Measurements from ENCODE around the gene P2RY13. TPM values are rescaled to one million over a fixed set of nuclear protein-coding genes. Genes with fewer than 3 reads are reported as not detected.

The P2RY13 gene
- total and polyA plus RNA-seq, 2 of the 4 experiments (the other 2 are of a cell fraction), result not detected

- no peaks in the 10 kb centered on the region for H3K36me3 ChIP-seq (ENCODE audit: control insufficient read depth, insufficient read depth, low read length)
- H2BK20ac ChIP-seq (ENCODE audit: low read depth, low read length), result peak within 1 kb of the TSS; percentile 32; the same call in 1 of the 2 replicates
- H3K56ac ChIP-seq (ENCODE audit: extremely low read depth, insufficient read depth, low read length), result no peak within 1 kb of the TSS
- ATAC-seq (ENCODE audit: low read depth) (no peak), DNase-seq (no peak)
- H3K18ac ChIP-seq (ENCODE audit: low read depth, low read length), result peak within 1 kb of the TSS; percentile 44
- no CpG with 5 or more reads among the region's 4 CpGs for WGBS, 2 experiments (ENCODE audit: extremely low coverage in 2 of 2, insufficient read length in 1 of 2)
- in situ Hi-C loops (cut with MboI; ENCODE audit: low sequenced_read_pairs) (loop anchor here (5.0 kb wide), 2 partner anchors 51 to 111 kb away; no protein-coding TSS in a partner anchor), intact Hi-C loops (cut with micrococcal nuclease) (no loop called here), dilution Hi-C loops (cut with HindIII; ENCODE audit: low sequenced_read_pairs, unreplicated experiment) (no loop called here)
- BruUV-seq (replicated peaks), result no TSS peak
- 0 out of 3 replicates have a peak within 1 kb of the TSS, but pooled peaks have one; percentile 49 for H2BK15ac ChIP-seq (ENCODE audit: low read depth, low read length)
- no peak within 1 kb of the TSS for H3K4me2 ChIP-seq (ENCODE audit: low read depth, low read length)
- H3K27ac ChIP-seq (ENCODE audit: insufficient read depth, low read length), result no peak within 1 kb of the TSS
- H2AFZ ChIP-seq (replicated peaks; ENCODE audit: low read length, poor library complexity), result no peak within 1 kb of the TSS
- H2BK5ac ChIP-seq (ENCODE audit: low read depth, low read length, poor library complexity, severe bottlenecking), result no peak within 1 kb of the TSS
- peaks cover 3% of the 10 kb centered on the region for H3K9me1 ChIP-seq (ENCODE audit: insufficient read depth, low read length)
- no peak for TF ChIP-seq MAZ (IDR thresholded peaks at IDR 0.05; ENCODE audit: borderline replicate concordance, low read depth, low read length)
- no peak for TF ChIP-seq MAFK (IDR thresholded peaks at IDR 0.05; ENCODE audit: low read depth, low read length)
- TF ChIP-seq RAD21 (IDR thresholded peaks at IDR 0.05; ENCODE audit: low read length), result no peak
- no peak for TF ChIP-seq BHLHE40 (IDR thresholded peaks at IDR 0.05; ENCODE audit: low read depth, low read length)
- TF ChIP-seq MXI1 (IDR thresholded peaks at IDR 0.05; ENCODE audit: borderline replicate concordance, low read depth, low read length), result no peak
- TF ChIP-seq RFX5 (IDR thresholded peaks at IDR 0.05; ENCODE audit: low read depth, low read length), result no peak
- TF ChIP-seq USF2 (IDR thresholded peaks at IDR 0.05; ENCODE audit: low read depth, low read length), result no peak
- TF ChIP-seq ELK1 (IDR thresholded peaks at IDR 0.05; ENCODE audit: borderline replicate concordance, low read depth, low read length), result no peak
- no peak for TF ChIP-seq POLR2A (IDR thresholded peaks at IDR 0.05; ENCODE audit: low read depth, low read length)
- ChIA-PET POLR2A (ENCODE audit: unreplicated experiment) (no interaction called here), CTCF (interaction anchor here (1.1 to 3.3 kb wide), 3 partner anchors 43 to 50 kb away, joined by 3 to 17 read pairs (median 4); no protein-coding TSS in a partner anchor)
- 0 out of 2 replicates have a peak within 1 kb of the TSS, but pooled peaks have one; percentile 7 for H3K4ac ChIP-seq (ENCODE audit: low read depth, low read length)
- no peak within 1 kb of the TSS for H3K9ac ChIP-seq (ENCODE audit: low read depth, low read length)
- no peak within 1 kb of the TSS; the same call in 1 of the 2 replicates for H4K91ac ChIP-seq (ENCODE audit: insufficient read depth, low read depth, low read length)
- no peak within 1 kb of the TSS for H2AK5ac ChIP-seq (ENCODE audit: low read depth, low read length)
- no peak within 1 kb of the TSS for H2AK9ac ChIP-seq (replicated peaks; ENCODE audit: low read depth, low read length, poor library complexity)
- H3K14ac ChIP-seq (replicated peaks; ENCODE audit: low read depth, low read length), result 0 out of 2 replicates have a peak within 1 kb of the TSS, but pooled peaks have one; percentile 16
- H3K9me3 ChIP-seq (ENCODE audit: control insufficient read depth, insufficient read depth, low read length), result no peaks in the 10 kb centered on the region
- no peak within 1 kb of the TSS; the same call in 1 of the 2 replicates for H3K23ac ChIP-seq (ENCODE audit: low read depth, low read length)
- no peaks in the 10 kb centered on the region for H3K79me1 ChIP-seq (ENCODE audit: low read depth in 1 of 2, low read length in 2 of 2)
- no peaks in the 10 kb centered on the region for H4K20me1 ChIP-seq (ENCODE audit: insufficient read depth, low read length)
- H3K4me1 ChIP-seq (ENCODE audit: control insufficient read depth, insufficient read depth, low read length), result peaks cover 2% of the 10 kb centered on the region; the same call in 1 of the 2 replicates
- H4K8ac ChIP-seq (ENCODE audit: low read depth in 2 of 2, low read length in 2 of 2), result no peak within 1 kb of the TSS
- H2BK120ac ChIP-seq (ENCODE audit: low read depth, low read length), result peak within 1 kb of the TSS; percentile 3; the same call in 1 of the 2 replicates
- H3K27me3 ChIP-seq (ENCODE audit: control insufficient read depth, insufficient read depth, low read length), result no peaks in the 10 kb centered on the region
- H3K4me3 ChIP-seq (ENCODE audit: insufficient read depth, low read depth, low read length), result no peak within 1 kb of the TSS
- peak within 1 kb of the TSS; percentile 59; the same call in 1 of the 2 replicates for H4K5ac ChIP-seq (ENCODE audit: low read depth, low read length)
These were observed 51.1 kb downstream of the P2RY13 start, which contains the start of gene P2RY14 for GRCh38 chr3:151278230-151278629. TSS of gene P2RY14 (minus strand) at chr3:151278542. CDS start at chr3:151214316, 64,226 bp downstream.

All from IMR-90 (cell line).